Measurements from ENCODE around the gene METTL1. TPM values are rescaled to one million over a fixed set of nuclear protein-coding genes. Genes with fewer than 3 reads are reported as not detected.

METTL1 gene
- total and polyA plus RNA-seq, 9 of the 15 experiments (the other 6 are each of a cell fraction or from before 2014, with no cell fraction given): 12.6 to 65.9 (median 39.2) TPM

GRCh38 chr12:57753756-57754337 lies 18.1 kb downstream of the METTL1 start:
- ChIA-PET CTCF (ENCODE audit: low intra/inter-chr PET ratio) (no interaction called here), POLR2A (interaction anchor here (0.9 to 1.0 kb wide), 4 partner anchors 8 to 22 kb away, joined by 3 to 5 read pairs (median 3); partner anchors contain the start of genes EEF1AKMT3 and METTL1)
- ATAC-seq: no peak
- intact Hi-C loops (cut with micrococcal nuclease) (loop anchor here (2.0 kb wide), 1 partner anchor 19 kb away; the partner anchor contains the start of genes EEF1AKMT3 and METTL1), in situ Hi-C loops (cut with MboI) (no loop called here)
- Histone ChIP-seq H3K4me3 (0 out of 2 replicates have a peak overlapping the region, but pooled peaks have one; percentile 9), H3K36me3 (ENCODE audit: control insufficient read depth, insufficient read depth, low read length) (peaks cover 39% of the 10 kb centered on the region), H3K27me3 (ENCODE audit: control insufficient read depth in 2 of 2, insufficient read depth in 2 of 2, low read length in 2 of 2) (no peaks in the 10 kb centered on the region), H3K9me3 (replicated peaks; ENCODE audit: control insufficient read depth, insufficient read depth, low read depth, low read length) (no peaks in the 10 kb centered on the region), H3K9me1 (ENCODE audit: control insufficient read depth, insufficient read depth, low read length) (no peaks in the 10 kb centered on the region), H3K4me2 (ENCODE audit: insufficient read depth, low read length) (peak overlapping the region; percentile 94), H3K79me2 (ENCODE audit: control insufficient read depth, insufficient read depth, low read length) (peaks cover 47% of the 10 kb centered on the region), H3K27ac (ENCODE audit: extremely low read depth, low read depth, low read length) (peak overlapping the region; percentile 71), H3K9ac (ENCODE audit: insufficient read depth in 1 of 2, low read depth in 2 of 2, low read length in 2 of 2) (peak overlapping the region in 1 of 2 experiments; percentile 41; a peak in 1 of 4 replicates), H3K4me1 (replicated peaks in 1 of 2; ENCODE audit: control insufficient read depth in 2 of 2, insufficient read depth in 2 of 2, low read length in 2 of 2) (peaks cover 39 to 40% of the 10 kb centered on the region in 2 experiments), H2AFZ (ENCODE audit: low read depth, low read length) (peak overlapping the region; percentile 64), H4K20me1 (replicated peaks; ENCODE audit: control insufficient read depth, insufficient read depth, low read length) (no peaks in the 10 kb centered on the region)
- WGBS (ENCODE audit: insufficient coverage, low coverage, missing lambda C conversion rate): 29% methylated on average over 1 of the region's 1 CpG
- TF ChIP-seq CBFA2T3 (IDR thresholded peaks at IDR 0.05) (peak; percentile 19; the same call in 1 of the 2 replicates), TCF3 (CRISPR knock-in tag; IDR thresholded peaks at IDR 0.05) (peak; percentile 27), ARID1B (IDR thresholded peaks at IDR 0.05) (peak; percentile 27; the same call in 1 of the 2 replicates), LEF1 (IDR thresholded peaks at IDR 0.05) (0 out of 2 replicates have a peak, but pooled peaks have one; percentile 18), MCM2 (IDR thresholded peaks at IDR 0.05; ENCODE audit: low read depth) (no peak), ZNF398 (CRISPR knock-in tag; IDR thresholded peaks at IDR 0.05) (no peak)
- FAIRE-seq: peak; percentile 67
- BruUV-seq (replicated peaks): no TSS peak
- peak in 1 of 4 experiments; percentile 68 for DNase-seq (ENCODE audit: extremely low read depth in 1 of 4, low spot score in 3 of 4)

Data from K562 (cell line).